H9 (cell line): ENCODE measurements around the gene ENOX1. TPM values are rescaled to one million over a fixed set of nuclear protein-coding genes. Genes with fewer than 3 reads are reported as not detected.

Experiments
- DNase-seq: peaks from one replicate; pipeline ENCODE4 v3.0.0-alpha.2; 2017
- H2AFZ ChIP-seq: one replicate; pipeline ENCODE4 v1.6.1; 2013; ENCODE audit warnings: mild to moderate bottlenecking, low read length, control low read depth, moderate library complexity
- H2AK5ac ChIP-seq: 2 replicates; pipeline ENCODE4 v1.6.1; 2013; ENCODE audit warnings: low read length, control low read depth, mixed read lengths; ENCODE audit not compliant: insufficient read length
- H2BK120ac ChIP-seq: one replicate; pipeline ENCODE4 v1.6.1; 2013; ENCODE audit warnings: low read depth, mild to moderate bottlenecking, low read length, control low read depth, inconsistent platforms; ENCODE audit not compliant: poor library complexity, severe bottlenecking
- H2BK12ac ChIP-seq: 2 replicates; pipeline ENCODE4 v1.6.1; 2013; ENCODE audit warnings: low read length, control low read depth, mixed read lengths, low read depth; ENCODE audit not compliant: insufficient read length
- H2BK15ac ChIP-seq: 2 replicates; pipeline ENCODE4 v1.6.1; 2013; ENCODE audit warnings: low read depth, low read length, control low read depth
- H2BK20ac ChIP-seq: one replicate; pipeline ENCODE4 v1.6.1; 2013; ENCODE audit warnings: low read depth, mild to moderate bottlenecking, low read length, control low read depth, inconsistent platforms; ENCODE audit not compliant: poor library complexity, severe bottlenecking
- H2BK5ac ChIP-seq: 2 replicates; pipeline ENCODE4 v1.6.1; 2013; ENCODE audit warnings: low read length, control low read depth, mixed read lengths; ENCODE audit not compliant: insufficient read length
- H3K14ac ChIP-seq: 2 replicates; pipeline ENCODE4 v1.6.1; 2013; ENCODE audit warnings: low read length, control low read depth; ENCODE audit not compliant: insufficient read depth
- H3K18ac ChIP-seq: 2 replicates; pipeline ENCODE4 v1.6.1; 2013; ENCODE audit warnings: low read depth, mild to moderate bottlenecking, mixed read lengths, low read length, control low read depth; ENCODE audit not compliant: insufficient read length
- H3K23ac ChIP-seq: 2 replicates; pipeline ENCODE4 v1.6.1; 2013; ENCODE audit warnings: low read length, control low read depth, mixed read lengths, low read depth; ENCODE audit not compliant: insufficient read length
- H3K23me2 ChIP-seq: 2 replicates; pipeline ENCODE4 v1.6.1; 2013; ENCODE audit warnings: low read depth, mild to moderate bottlenecking, mixed read lengths, low read length, control low read depth; ENCODE audit not compliant: insufficient read length, poor library complexity, severe bottlenecking
- H3K27ac ChIP-seq: 2 replicates; pipeline ENCODE4 v1.5.1; 2013; ENCODE audit warnings: low read length, control low read depth, mixed read lengths, low read depth; ENCODE audit not compliant: insufficient read length
- H3K27me3 ChIP-seq: 2 replicates; pipeline ENCODE4 v1.6.1; 2013; ENCODE audit warnings: low read length, control low read depth, inconsistent platforms; ENCODE audit not compliant: insufficient read depth
- H3K4ac ChIP-seq: 2 replicates; pipeline ENCODE4 v1.6.1; 2013; ENCODE audit warnings: low read depth, mild to moderate bottlenecking, control low read depth, inconsistent platforms, low read length, moderate library complexity
- H3K4me1 ChIP-seq: 2 replicates; pipeline ENCODE4 v1.6.1; 2013; ENCODE audit warnings: low read length, control low read depth, inconsistent platforms; ENCODE audit not compliant: insufficient read depth
- H3K4me2 ChIP-seq: 2 replicates; pipeline ENCODE4 v1.6.1; 2013; ENCODE audit warnings: low read length, control low read depth, mixed read lengths; ENCODE audit not compliant: insufficient read length, insufficient read depth
- H3K56ac ChIP-seq: 2 replicates; pipeline ENCODE4 v1.6.1; 2013; ENCODE audit warnings: low read depth, mild to moderate bottlenecking, mixed read lengths, low read length, control low read depth; ENCODE audit not compliant: insufficient read length
- H3K79me1 ChIP-seq: 2 replicates; pipeline ENCODE4 v1.6.1; 2013; ENCODE audit warnings: low read depth, mild to moderate bottlenecking, moderate library complexity, low read length, control low read depth, inconsistent platforms; ENCODE audit not compliant: insufficient read depth, poor library complexity, severe bottlenecking
- H3K79me2 ChIP-seq: 2 replicates; pipeline ENCODE4 v1.6.1; 2013; ENCODE audit warnings: low read length, control low read depth, inconsistent platforms; ENCODE audit not compliant: insufficient read depth
- H3K9ac ChIP-seq: 2 replicates; pipeline ENCODE4 v1.6.1; 2013; ENCODE audit warnings: low read length, control low read depth, mixed read lengths; ENCODE audit not compliant: insufficient read length; ENCODE audit errors: extremely low read depth
- H3K9me3 ChIP-seq: one replicate; pipeline ENCODE4 v1.6.1; 2013; ENCODE audit warnings: low read depth, low read length, inconsistent platforms; ENCODE audit not compliant: control insufficient read depth
- H3T11ph ChIP-seq: one replicate; pipeline ENCODE4 v1.6.1; 2013; ENCODE audit warnings: mild to moderate bottlenecking, low read length, control low read depth, inconsistent platforms
- H4K20me1 ChIP-seq: one replicate; pipeline ENCODE4 v1.6.1; 2013; ENCODE audit not compliant: control insufficient read depth, insufficient read length, insufficient read depth
- H4K5ac ChIP-seq: 2 replicates; pipeline ENCODE4 v1.6.1; 2013; ENCODE audit warnings: low read depth, mild to moderate bottlenecking, mixed read lengths, low read length, control low read depth; ENCODE audit not compliant: insufficient read length
- H4K8ac ChIP-seq: replicated peaks from 2 replicates; pipeline ENCODE4 v1.6.1; 2013; ENCODE audit warnings: low read length, control low read depth, mixed read lengths, low read depth; ENCODE audit not compliant: insufficient read length
- H4K91ac ChIP-seq: 2 replicates; pipeline ENCODE4 v1.6.1; 2013; ENCODE audit warnings: low read depth, mild to moderate bottlenecking, moderate library complexity, mixed read lengths, low read length, control low read depth; ENCODE audit not compliant: insufficient read length
- H3K27ac Mint-ChIP-seq, 3 experiments: 2 replicates in 2 of 3; 3 replicates in 1 of 3; pipeline ENCODE4 v1.8.0; 2020 to 2021; ENCODE audit warnings: mixed read lengths in 3 of 3, mild to moderate bottlenecking in 1 of 3, moderate library complexity in 1 of 3
- H3K27me3 Mint-ChIP-seq: 2 replicates; pipeline ENCODE4 v1.8.0; 2021; ENCODE audit warnings: low read depth, mild to moderate bottlenecking, moderate library complexity, mixed read lengths
- H3K36me3 Mint-ChIP-seq, 3 experiments: 2 replicates in 2 of 3; 3 replicates in 1 of 3; pipeline ENCODE4 v1.8.0; 2020 to 2021; ENCODE audit warnings: low read depth in 3 of 3, mixed read lengths in 3 of 3; ENCODE audit not compliant: insufficient read depth in 1 of 3
- H3K4me1 Mint-ChIP-seq, 2 experiments: 2 replicates each; pipeline ENCODE4 v1.8.0; 2020; ENCODE audit warnings: mixed read lengths in 2 of 2
- H3K4me3 Mint-ChIP-seq, 2 experiments: 2 replicates in 1 of 2; 3 replicates in 1 of 2; pipeline ENCODE4 v1.8.0; 2020 to 2021; ENCODE audit warnings: mild to moderate bottlenecking in 2 of 2, mixed read lengths in 2 of 2, moderate library complexity in 1 of 2
- H3K9me3 Mint-ChIP-seq, 2 experiments: 2 replicates in 1 of 2; 3 replicates in 1 of 2; pipeline ENCODE4 v1.8.0; 2020; ENCODE audit warnings: mild to moderate bottlenecking in 2 of 2, mixed read lengths in 2 of 2, moderate library complexity in 1 of 2
- WGBS: extraction: QIAGEN DNeasy Blood & Tissue Kit; methylation state at CpG from one replicate; pipeline ENCODE4 v1.1.7; 2013; ENCODE audit warnings: missing lambda C conversion rate, low lambda C conversion rate, mixed read lengths; ENCODE audit not compliant: insufficient read length; ENCODE audit errors: extremely low coverage; 5-methylcytosine and 5-hydroxymethylcytosine counted together
- total RNA-seq: library from RNA; stranded (reverse); gene quantifications from 2 replicates; pipeline ENCODE4 v1.2.1, GENCODE V29; 2021
- TF ChIP-seq, protein P1 (sequence below): fragments of 200-600 bp; sonication (generic); conservative IDR thresholded peaks from 3 replicates; pipeline ENCODE4 v1.8.0; 2021; ENCODE audit warnings: antibody characterized with exemption, mild to moderate bottlenecking

ENOX1 gene
- total RNA-seq, 1 experiment from 2014 or later = 0.24 TPM

DNA sequence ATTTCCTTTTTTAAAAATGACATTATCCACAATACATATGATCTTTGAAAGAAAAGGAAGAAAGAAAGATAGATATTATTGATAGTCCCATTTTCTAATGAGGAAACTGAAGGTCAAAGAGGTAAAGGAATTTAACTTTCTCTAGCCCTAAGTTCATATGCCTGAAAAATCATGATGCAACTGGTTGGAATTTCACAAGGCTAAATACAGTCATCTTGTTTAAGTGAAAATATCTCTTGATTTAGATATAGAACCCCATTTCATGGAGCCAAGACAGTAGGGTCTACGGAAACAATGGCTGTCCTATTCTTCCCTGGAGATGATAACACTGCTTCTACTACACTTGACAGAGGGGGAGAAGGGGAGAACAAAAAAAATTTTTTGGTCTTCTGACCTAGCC lies 397.2 kb downstream of the ENOX1 start:
- no peak overlapping the region for H2AK5ac ChIP-seq
- H3K4me1 ChIP-seq = no peaks in the 10 kb centered on the region
- no peak overlapping the region for H4K8ac ChIP-seq
- H2BK120ac ChIP-seq = no peak overlapping the region
- H4K5ac ChIP-seq = no peak overlapping the region
- no peaks in the 10 kb centered on the region for H3K36me3 Mint-ChIP-seq
- no peak overlapping the region for H3K4ac ChIP-seq
- no peak overlapping the region for H2BK5ac ChIP-seq
- no peak overlapping the region for H3K4me2 ChIP-seq
- no peak overlapping the region for H3K27ac Mint-ChIP-seq
- no peak overlapping the region for H3K4me3 Mint-ChIP-seq
- H4K20me1 ChIP-seq = no peaks in the 10 kb centered on the region
- TF ChIP-seq, protein P1, sequence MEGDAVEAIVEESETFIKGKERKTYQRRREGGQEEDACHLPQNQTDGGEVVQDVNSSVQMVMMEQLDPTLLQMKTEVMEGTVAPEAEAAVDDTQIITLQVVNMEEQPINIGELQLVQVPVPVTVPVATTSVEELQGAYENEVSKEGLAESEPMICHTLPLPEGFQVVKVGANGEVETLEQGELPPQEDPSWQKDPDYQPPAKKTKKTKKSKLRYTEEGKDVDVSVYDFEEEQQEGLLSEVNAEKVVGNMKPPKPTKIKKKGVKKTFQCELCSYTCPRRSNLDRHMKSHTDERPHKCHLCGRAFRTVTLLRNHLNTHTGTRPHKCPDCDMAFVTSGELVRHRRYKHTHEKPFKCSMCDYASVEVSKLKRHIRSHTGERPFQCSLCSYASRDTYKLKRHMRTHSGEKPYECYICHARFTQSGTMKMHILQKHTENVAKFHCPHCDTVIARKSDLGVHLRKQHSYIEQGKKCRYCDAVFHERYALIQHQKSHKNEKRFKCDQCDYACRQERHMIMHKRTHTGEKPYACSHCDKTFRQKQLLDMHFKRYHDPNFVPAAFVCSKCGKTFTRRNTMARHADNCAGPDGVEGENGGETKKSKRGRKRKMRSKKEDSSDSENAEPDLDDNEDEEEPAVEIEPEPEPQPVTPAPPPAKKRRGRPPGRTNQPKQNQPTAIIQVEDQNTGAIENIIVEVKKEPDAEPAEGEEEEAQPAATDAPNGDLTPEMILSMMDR = no peak
- H3T11ph ChIP-seq = no peak overlapping the region
- no peaks in the 10 kb centered on the region for H3K9me3 ChIP-seq
- H3K27ac ChIP-seq = no peak overlapping the region
- peaks cover 3 to 7% of the 10 kb centered on the region in 2 experiments for H3K4me1 Mint-ChIP-seq
- no CpG with 5 or more reads among the region's 1 CpG for WGBS
- H3K56ac ChIP-seq = no peak overlapping the region
- no peak overlapping the region for H2BK15ac ChIP-seq
- no peaks in the 10 kb centered on the region for H3K27me3 ChIP-seq
- no peak overlapping the region for H4K91ac ChIP-seq
- no peaks in the 10 kb centered on the region for H3K9me3 Mint-ChIP-seq
- no peaks in the 10 kb centered on the region for H3K23me2 ChIP-seq
- H3K23ac ChIP-seq = no peak overlapping the region
- no peaks in the 10 kb centered on the region for H3K79me2 ChIP-seq
- H3K27me3 Mint-ChIP-seq = no peaks in the 10 kb centered on the region
- H3K79me1 ChIP-seq = no peaks in the 10 kb centered on the region
- H3K9ac ChIP-seq = no peak overlapping the region
- H2AFZ ChIP-seq = no peak overlapping the region
- no peak overlapping the region for H3K14ac ChIP-seq
- H2BK12ac ChIP-seq = no peak overlapping the region
- DNase-seq = no peak
- no peak overlapping the region for H3K18ac ChIP-seq
- no peak overlapping the region for H2BK20ac ChIP-seq
